ENCODE results near the gene NCAPD2. TPM values are rescaled to one million over a fixed set of nuclear protein-coding genes. Genes with fewer than 3 reads are reported as not detected.

Gene NCAPD2
- total and polyA plus RNA-seq, 7 donors = 9.0 to 89.5 (median 13.3) TPM

DNA sequence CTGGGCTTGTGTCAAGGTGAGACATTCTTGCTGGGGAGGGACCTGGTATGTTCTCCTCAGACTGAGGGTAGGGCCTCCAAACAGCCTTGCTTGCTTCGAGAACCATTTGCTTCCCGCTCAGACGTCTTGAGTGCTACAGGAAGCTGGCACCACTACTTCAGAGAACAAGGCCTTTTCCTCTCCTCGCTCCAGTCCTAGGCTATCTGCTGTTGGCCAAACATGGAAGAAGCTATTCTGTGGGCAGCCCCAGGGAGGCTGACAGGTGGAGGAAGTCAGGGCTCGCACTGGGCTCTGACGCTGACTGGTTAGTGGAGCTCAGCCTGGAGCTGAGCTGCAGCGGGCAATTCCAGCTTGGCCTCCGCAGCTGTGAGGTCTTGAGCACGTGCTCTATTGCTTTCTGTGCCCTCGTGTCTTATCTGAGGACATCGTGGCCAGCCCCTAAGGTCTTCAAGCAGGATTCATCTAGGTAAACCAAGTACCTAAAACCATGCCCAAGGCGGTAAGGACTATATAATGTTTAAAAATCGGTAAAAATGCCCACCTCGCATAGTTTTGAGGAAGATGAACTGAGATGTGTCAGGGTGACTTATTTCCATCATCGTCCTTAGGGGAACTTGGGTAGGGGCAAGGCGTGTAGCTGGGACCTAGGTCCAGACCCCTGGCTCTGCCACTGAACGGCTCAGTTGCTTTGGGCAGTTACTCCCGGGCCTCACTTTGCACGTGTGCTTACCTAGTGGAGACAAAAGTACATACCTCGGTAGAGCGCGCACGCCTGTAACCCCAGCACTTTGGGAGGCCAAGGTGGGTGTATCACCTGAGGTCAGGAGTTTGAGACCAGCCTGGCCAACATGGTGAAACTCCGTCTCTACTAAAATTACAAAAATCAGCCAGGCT is 44.8 kb downstream of the NCAPD2 start:
- peak; percentile 56 for DNase-seq
- peaks cover 0 to 62% (median 46%) of the 10 kb centered on the region in 4 donors for H3K4me1 ChIP-seq
- no peak overlapping the region for H3K4me3 ChIP-seq
- H3K9me3 ChIP-seq = no peaks in the 10 kb centered on the region
- TF ChIP-seq, protein P1, sequence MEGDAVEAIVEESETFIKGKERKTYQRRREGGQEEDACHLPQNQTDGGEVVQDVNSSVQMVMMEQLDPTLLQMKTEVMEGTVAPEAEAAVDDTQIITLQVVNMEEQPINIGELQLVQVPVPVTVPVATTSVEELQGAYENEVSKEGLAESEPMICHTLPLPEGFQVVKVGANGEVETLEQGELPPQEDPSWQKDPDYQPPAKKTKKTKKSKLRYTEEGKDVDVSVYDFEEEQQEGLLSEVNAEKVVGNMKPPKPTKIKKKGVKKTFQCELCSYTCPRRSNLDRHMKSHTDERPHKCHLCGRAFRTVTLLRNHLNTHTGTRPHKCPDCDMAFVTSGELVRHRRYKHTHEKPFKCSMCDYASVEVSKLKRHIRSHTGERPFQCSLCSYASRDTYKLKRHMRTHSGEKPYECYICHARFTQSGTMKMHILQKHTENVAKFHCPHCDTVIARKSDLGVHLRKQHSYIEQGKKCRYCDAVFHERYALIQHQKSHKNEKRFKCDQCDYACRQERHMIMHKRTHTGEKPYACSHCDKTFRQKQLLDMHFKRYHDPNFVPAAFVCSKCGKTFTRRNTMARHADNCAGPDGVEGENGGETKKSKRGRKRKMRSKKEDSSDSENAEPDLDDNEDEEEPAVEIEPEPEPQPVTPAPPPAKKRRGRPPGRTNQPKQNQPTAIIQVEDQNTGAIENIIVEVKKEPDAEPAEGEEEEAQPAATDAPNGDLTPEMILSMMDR (IDR thresholded peaks at IDR 0.05) = no peak
- no peak for TF ChIP-seq POLR2A (IDR thresholded peaks at IDR 0.05)
- H3K36me3 ChIP-seq = peaks cover 21 to 55% (median 28%) of the 10 kb centered on the region in 4 donors
- no peaks in the 10 kb centered on the region for H3K27me3 ChIP-seq
- intact Hi-C loops (cut with DNase I) = loop anchor here (2.0 kb wide), 1 partner anchor 116 kb away; no protein-coding TSS in a partner anchor
- 65 to 75% methylated on average over 24 of the region's 24 CpGs for WGBS, 2 donors
- H3K27ac ChIP-seq = peak overlapping the region; percentile 97 to 98 (median 98)

DNA sequence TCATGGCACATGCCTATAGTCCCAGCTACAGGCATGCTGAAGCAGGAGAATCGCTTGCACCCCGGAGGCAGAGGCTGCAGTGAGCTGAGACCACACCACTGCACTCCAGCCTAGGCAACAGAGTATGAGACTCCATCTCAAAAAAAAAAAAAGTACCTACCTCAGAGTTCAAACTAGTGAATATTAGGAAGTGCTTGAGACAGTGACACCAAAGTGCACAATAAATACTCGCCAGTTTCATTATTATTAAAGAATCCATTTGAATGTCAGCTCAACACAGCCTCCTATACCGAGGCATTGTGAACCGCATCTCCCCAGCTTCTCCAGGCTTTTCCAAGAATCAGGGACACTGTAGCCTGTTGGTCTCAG is 45.4 kb downstream of the NCAPD2 start:
- Histone ChIP-seq H3K27ac (peak overlapping the region in 3 of 4 donors; percentile 82 to 98 (median 97)), H3K27me3 (no peaks in the 10 kb centered on the region), H3K4me3 (no peak overlapping the region), H3K4me1 (peaks cover 0 to 59% (median 44%) of the 10 kb centered on the region in 4 donors), H3K9me3 (no peaks in the 10 kb centered on the region), H3K36me3 (peaks cover 21 to 59% (median 30%) of the 10 kb centered on the region in 4 donors)
- intact Hi-C loops (cut with DNase I) = loop anchor here (2.0 kb wide), 1 partner anchor 116 kb away; no protein-coding TSS in a partner anchor
- no peak for DNase-seq
- 72 to 80% methylated on average over 5 of the region's 5 CpGs for WGBS, 2 donors
- TF ChIP-seq EP300 (IDR thresholded peaks at IDR 0.05) (no peak), POLR2A (IDR thresholded peaks at IDR 0.05) (no peak), POLR2AphosphoS5 (IDR thresholded peaks at IDR 0.05) (no peak)
- TF ChIP-seq, protein P1 (IDR thresholded peaks at IDR 0.05) = no peak

DNA sequence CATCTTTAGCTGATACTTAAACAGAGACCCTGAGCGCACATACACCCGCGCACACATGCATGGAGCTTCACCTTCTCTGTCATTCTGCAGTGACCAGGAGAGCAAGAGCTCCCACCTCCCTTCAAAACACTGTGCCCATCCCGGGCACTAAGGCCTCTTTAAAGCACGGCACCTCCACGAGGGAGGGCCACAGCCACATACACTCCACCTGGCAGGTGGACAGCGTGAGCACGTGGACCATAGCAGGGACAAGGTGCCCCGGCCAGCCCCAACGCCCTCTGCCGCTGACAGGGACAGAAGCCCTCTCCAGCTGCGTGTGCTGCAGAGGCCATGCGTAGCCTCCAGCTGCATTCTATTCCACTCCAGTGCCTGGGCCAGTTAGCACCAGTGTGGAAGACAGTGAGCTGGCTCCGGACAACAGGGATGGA is 45.8 kb downstream of the NCAPD2 start:
- TF ChIP-seq POLR2A (IDR thresholded peaks at IDR 0.05) = no peak
- TF ChIP-seq EP300 (IDR thresholded peaks at IDR 0.05) = no peak
- TF ChIP-seq, protein P1 (IDR thresholded peaks at IDR 0.05) = no peak
- Histone ChIP-seq H3K36me3 (peaks cover 21 to 63% (median 34%) of the 10 kb centered on the region in 4 donors), H3K4me1 (peaks cover 0 to 59% (median 44%) of the 10 kb centered on the region in 4 donors), H3K9me3 (no peaks in the 10 kb centered on the region), H3K27ac (peak overlapping the region; percentile 60 to 97 (median 82)), H3K27me3 (no peaks in the 10 kb centered on the region), H3K4me3 (no peak overlapping the region)
- WGBS, 2 donors = 30 to 69% methylated on average over 14 of the region's 14 CpGs
- DNase-seq = peak; percentile 68
- intact Hi-C loops (cut with DNase I) = loop anchor here (2.0 kb wide), 1 partner anchor 117 kb away; no protein-coding TSS in a partner anchor

DNA sequence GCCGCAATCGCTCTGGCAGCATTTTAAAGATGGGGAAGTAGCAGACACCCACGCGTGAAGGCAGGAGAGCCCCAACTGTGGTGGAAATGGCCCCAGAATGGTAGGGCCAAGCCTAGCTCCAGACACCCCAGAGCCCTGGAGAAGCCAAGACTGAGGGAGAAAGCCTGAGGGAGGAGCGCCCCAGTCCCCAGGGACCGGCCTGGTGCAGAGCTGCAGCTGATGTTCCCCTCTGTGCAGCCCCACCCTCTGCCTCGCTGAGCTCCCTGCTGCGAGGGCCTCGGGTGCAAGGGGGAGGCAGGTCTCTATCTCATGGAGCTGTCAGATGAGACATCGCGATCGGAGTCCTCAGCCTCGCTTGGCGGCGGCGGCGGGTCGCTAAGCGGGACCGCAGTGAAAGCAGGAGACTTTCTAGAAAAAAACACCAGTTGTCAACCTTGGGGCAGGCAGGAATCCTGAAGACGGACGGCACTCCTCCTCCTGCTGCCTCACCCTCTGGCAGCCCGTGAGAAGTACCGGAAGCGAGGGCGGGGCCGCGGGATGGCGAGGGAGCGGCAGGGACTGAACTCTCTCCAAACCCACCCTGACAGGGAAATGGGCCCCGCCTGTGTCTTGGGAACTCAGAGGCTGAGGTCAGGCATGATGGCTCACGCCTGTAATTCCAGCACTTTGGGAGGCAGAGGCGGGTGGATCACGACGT is 46.4 kb downstream of the NCAPD2 start:
- peaks cover 0 to 58% (median 43%) of the 10 kb centered on the region in 4 donors for H3K4me1 ChIP-seq
- H3K9me3 ChIP-seq = no peaks in the 10 kb centered on the region
- WGBS, 2 donors = 6 to 17% methylated on average over 35 of the region's 35 CpGs
- H3K36me3 ChIP-seq = peaks cover 21 to 69% (median 37%) of the 10 kb centered on the region in 4 donors
- H3K4me3 ChIP-seq = peak overlapping the region in 2 of 4 donors; percentile 15 to 22
- intact Hi-C loops (cut with DNase I) = no loop called here
- H3K27me3 ChIP-seq = no peaks in the 10 kb centered on the region
- DNase-seq = peak; percentile 94
- peak overlapping the region; percentile 60 to 97 (median 82) for H3K27ac ChIP-seq
- TF ChIP-seq POLR2AphosphoS5 (IDR thresholded peaks at IDR 0.05) (peak in 3 of 4 donors; percentile 51 to 64 (median 61)), POLR2A (IDR thresholded peaks at IDR 0.05) (no peak)
